Mesendoderm (in vitro differentiated cells): Measurements from ENCODE around the gene ACAP1.

Experiments
- DNase-seq: peaks from one replicate; pipeline ENCODE4 v3.0.0; 2013
- H2AK5ac ChIP-seq: 2 replicates; pipeline ENCODE4 v1.6.1; 2013; ENCODE audit warnings: low read length, inconsistent platforms
- H2BK120ac ChIP-seq: 2 replicates; pipeline ENCODE4 v1.6.1; 2013; ENCODE audit warnings: low read depth, mild to moderate bottlenecking, low read length, moderate library complexity, mixed read lengths
- H2BK15ac ChIP-seq: replicated peaks from 2 replicates; pipeline ENCODE4 v1.6.1; 2013; ENCODE audit warnings: low read depth, mild to moderate bottlenecking, moderate library complexity
- H2BK5ac ChIP-seq: 2 replicates; pipeline ENCODE4 v1.6.1; 2013; ENCODE audit warnings: low read length, inconsistent platforms
- H3K18ac ChIP-seq: 2 replicates; pipeline ENCODE4 v1.6.1; 2013; ENCODE audit warnings: mild to moderate bottlenecking, low read length, mixed read lengths
- H3K23ac ChIP-seq: one replicate; pipeline ENCODE4 v1.6.1; 2013; ENCODE audit warnings: low read length
- H3K27ac ChIP-seq: 2 replicates; pipeline ENCODE4 v1.5.1; 2013; ENCODE audit warnings: low read depth, mild to moderate bottlenecking, inconsistent platforms, low read length, moderate library complexity
- H3K27me3 ChIP-seq: 2 replicates; pipeline ENCODE4 v1.6.1; 2013; ENCODE audit warnings: low read length, control low read depth, mild to moderate bottlenecking, inconsistent platforms; ENCODE audit not compliant: insufficient read depth, poor library complexity
- H3K36me3 ChIP-seq: 2 replicates; pipeline ENCODE4 v1.6.1; 2013; ENCODE audit warnings: low read length, inconsistent platforms; ENCODE audit not compliant: control insufficient read depth, insufficient read depth
- H3K4ac ChIP-seq: one replicate; pipeline ENCODE4 v1.6.1; 2013; ENCODE audit warnings: low read depth, mild to moderate bottlenecking, low read length, moderate library complexity
- H3K4me1 ChIP-seq: 2 replicates; pipeline ENCODE4 v1.6.1; 2013; ENCODE audit warnings: low read depth, low read length, inconsistent platforms; ENCODE audit not compliant: control insufficient read depth
- H3K4me2 ChIP-seq: 2 replicates; pipeline ENCODE4 v1.6.1; 2013; ENCODE audit warnings: low read length
- H3K4me3 ChIP-seq: 2 replicates; pipeline ENCODE4 v1.5.1; 2013; ENCODE audit warnings: mild to moderate bottlenecking, low read length
- H3K56ac ChIP-seq: one replicate; pipeline ENCODE4 v1.6.1; 2013; ENCODE audit warnings: low read length
- H3K79me1 ChIP-seq: 2 replicates; pipeline ENCODE4 v1.6.1; 2013; ENCODE audit warnings: low read length, inconsistent platforms
- H3K79me2 ChIP-seq: 2 replicates; pipeline ENCODE4 v1.6.1; 2013; ENCODE audit warnings: mild to moderate bottlenecking, low read length; ENCODE audit not compliant: control insufficient read depth, insufficient read depth
- H3K9ac ChIP-seq: 2 replicates; pipeline ENCODE4 v1.6.1; 2013; ENCODE audit warnings: low read length, inconsistent platforms
- H4K5ac ChIP-seq: one replicate; pipeline ENCODE4 v1.6.1; 2013; ENCODE audit warnings: low read length
- H4K8ac ChIP-seq: one replicate; pipeline ENCODE4 v1.6.1; 2013; ENCODE audit warnings: low read depth, mild to moderate bottlenecking, control low read depth, low read length, moderate library complexity
- WGBS: extraction: QIAGEN DNeasy Blood & Tissue Kit; methylation state at CpG from one replicate; pipeline ENCODE4 v1.1.7; 2013; ENCODE audit warnings: low lambda C conversion rate, missing lambda C conversion rate; ENCODE audit not compliant: insufficient coverage; ENCODE audit errors: extremely low coverage; 5-methylcytosine and 5-hydroxymethylcytosine counted together

The ACAP1 gene

DNA sequence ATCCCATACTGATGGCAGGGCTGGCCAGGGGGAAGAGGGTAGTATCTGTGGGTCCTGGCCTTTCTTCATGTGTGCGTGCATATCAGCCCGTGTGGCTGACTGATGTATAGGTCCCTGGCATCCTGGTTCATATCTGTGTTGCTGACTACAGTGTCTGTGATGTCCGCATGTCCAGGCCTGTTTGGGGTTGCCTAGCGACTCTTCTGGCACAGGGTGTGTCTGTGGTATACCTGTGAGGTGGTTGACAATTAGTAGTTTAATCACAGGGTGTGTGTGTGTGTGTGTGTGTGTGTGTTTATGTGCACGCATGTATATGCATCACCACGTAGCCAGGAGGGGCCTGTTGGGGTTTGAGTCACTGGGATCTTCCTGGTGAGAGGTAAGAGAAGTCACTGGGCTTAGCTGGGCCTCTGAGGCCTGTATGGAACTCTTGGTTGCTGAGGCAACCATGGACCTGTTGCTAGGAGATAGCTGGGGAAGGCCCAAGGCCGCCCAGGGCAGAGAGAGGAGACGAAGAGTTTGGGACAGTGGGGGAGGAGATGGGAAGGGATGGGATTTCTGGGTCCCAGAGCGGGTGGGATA lies 18.0 kb downstream of the ACAP1 start:
- Histone ChIP-seq H3K23ac (no peak overlapping the region), H4K5ac (no peak overlapping the region), H2BK5ac (no peak overlapping the region), H3K4me3 (no peak overlapping the region), H3K9ac (no peak overlapping the region), H3K27ac (no peak overlapping the region), H3K36me3 (no peaks in the 10 kb centered on the region), H3K79me2 (no peaks in the 10 kb centered on the region), H2AK5ac (no peak overlapping the region), H3K56ac (no peak overlapping the region), H3K4me2 (no peak overlapping the region), H4K8ac (no peak overlapping the region), H2BK15ac (no peak overlapping the region), H3K4me1 (peaks cover 5% of the 10 kb centered on the region), H3K4ac (no peak overlapping the region), H2BK120ac (no peak overlapping the region), H3K79me1 (no peaks in the 10 kb centered on the region), H3K27me3 (no peaks in the 10 kb centered on the region), H3K18ac (no peak overlapping the region)
- DNase-seq: peak; percentile 52
- no CpG with 5 or more reads among the region's 9 CpGs for WGBS

- Histone ChIP-seq H2BK5ac (no peak within 1 kb of the TSS), H3K79me2 (no peaks in the 10 kb centered on the region), H3K27me3 (no peaks in the 10 kb centered on the region), H2BK15ac (no peak within 1 kb of the TSS), H3K36me3 (no peaks in the 10 kb centered on the region), H3K9ac (no peak within 1 kb of the TSS), H3K4ac (no peak within 1 kb of the TSS), H3K27ac (no peak within 1 kb of the TSS), H3K79me1 (no peaks in the 10 kb centered on the region), H3K4me2 (no peak within 1 kb of the TSS), H3K4me3 (no peak within 1 kb of the TSS), H3K18ac (no peak within 1 kb of the TSS), H4K8ac (no peak within 1 kb of the TSS), H3K23ac (no peak within 1 kb of the TSS), H3K4me1 (no peaks in the 10 kb centered on the region), H3K56ac (no peak within 1 kb of the TSS), H2BK120ac (no peak within 1 kb of the TSS), H4K5ac (no peak within 1 kb of the TSS), H2AK5ac (no peak within 1 kb of the TSS)
- DNase-seq: no peak
- WGBS: no CpG with 5 or more reads among the region's 10 CpGs
Observed at GRCh38 chr17:7355053-7355452, 18.7 kb downstream of the ACAP1 start, which contains the start of gene TMEM95. TSS of gene TMEM95 (plus strand) at chr17:7355156. CDS start at chr17:7355205, 49 bp downstream.

GRCh38 chr17:7355573-7355972 lies 19.2 kb downstream of the ACAP1 start:
- no peak overlapping the region for H2AK5ac ChIP-seq
- H3K4me3 ChIP-seq: no peak overlapping the region
- no peak overlapping the region for H2BK120ac ChIP-seq
- H3K79me2 ChIP-seq: no peaks in the 10 kb centered on the region
- no peak overlapping the region for H3K27ac ChIP-seq
- H3K23ac ChIP-seq: no peak overlapping the region
- H3K18ac ChIP-seq: no peak overlapping the region
- H4K8ac ChIP-seq: no peak overlapping the region
- H3K56ac ChIP-seq: no peak overlapping the region
- H3K36me3 ChIP-seq: no peaks in the 10 kb centered on the region
- H3K27me3 ChIP-seq: no peaks in the 10 kb centered on the region
- no CpG with 5 or more reads among the region's 8 CpGs for WGBS
- H2BK5ac ChIP-seq: no peak overlapping the region
- H3K4ac ChIP-seq: no peak overlapping the region
- H2BK15ac ChIP-seq: no peak overlapping the region
- no peaks in the 10 kb centered on the region for H3K79me1 ChIP-seq
- H4K5ac ChIP-seq: no peak overlapping the region
- H3K9ac ChIP-seq: no peak overlapping the region
- H3K4me1 ChIP-seq: no peaks in the 10 kb centered on the region
- no peak for DNase-seq
- H3K4me2 ChIP-seq: no peak overlapping the region

GRCh38 chr17:7356072-7356549 lies 19.8 kb downstream of the ACAP1 start:
- no peaks in the 10 kb centered on the region for H3K36me3 ChIP-seq
- H3K18ac ChIP-seq: no peak overlapping the region
- no peaks in the 10 kb centered on the region for H3K4me1 ChIP-seq
- WGBS: no CpG with 5 or more reads among the region's 12 CpGs
- no peak overlapping the region for H3K4me3 ChIP-seq
- no peak overlapping the region for H2BK15ac ChIP-seq
- H3K9ac ChIP-seq: peak overlapping the region; percentile 29
- H3K27ac ChIP-seq: no peak overlapping the region
- DNase-seq: peak; percentile 91
- H3K79me1 ChIP-seq: no peaks in the 10 kb centered on the region
- H2AK5ac ChIP-seq: no peak overlapping the region
- H2BK5ac ChIP-seq: no peak overlapping the region
- H3K23ac ChIP-seq: no peak overlapping the region
- no peak overlapping the region for H4K8ac ChIP-seq
- H4K5ac ChIP-seq: no peak overlapping the region
- no peaks in the 10 kb centered on the region for H3K79me2 ChIP-seq
- H3K56ac ChIP-seq: peak overlapping the region; percentile 65
- H3K4ac ChIP-seq: no peak overlapping the region
- no peak overlapping the region for H2BK120ac ChIP-seq
- H3K27me3 ChIP-seq: no peaks in the 10 kb centered on the region
- H3K4me2 ChIP-seq: no peak overlapping the region

DNA sequence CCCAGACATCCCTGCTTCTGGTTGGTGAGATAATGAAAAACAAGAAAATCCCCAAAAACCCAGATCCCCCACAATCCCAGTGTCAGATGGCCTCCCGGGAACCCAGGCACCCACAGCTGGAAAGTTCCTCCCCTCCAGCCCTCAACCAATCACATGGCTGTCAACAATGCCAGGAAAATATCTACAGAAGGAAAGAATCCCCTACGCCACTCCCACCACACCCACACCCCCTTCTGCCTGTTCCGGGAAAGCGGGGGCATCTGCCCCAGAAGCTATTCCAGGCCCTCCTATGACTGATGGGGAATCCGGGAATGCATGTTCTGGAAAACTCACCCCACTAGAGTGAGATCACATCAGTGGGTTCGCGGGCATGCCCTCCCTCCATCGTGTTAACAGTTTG lies 20.4 kb downstream of the ACAP1 start:
- no peaks in the 10 kb centered on the region for H3K79me1 ChIP-seq
- no CpG with 5 or more reads among the region's 8 CpGs for whole genome bisulfite sequencing

GRCh38 chr17:7357381-7357780 lies 21.1 kb downstream of the ACAP1 start:
- DNase-seq: no peak
- Histone ChIP-seq H3K9ac (no peak overlapping the region), H3K36me3 (no peaks in the 10 kb centered on the region), H3K79me1 (no peaks in the 10 kb centered on the region), H2BK120ac (no peak overlapping the region), H3K18ac (no peak overlapping the region), H3K4ac (no peak overlapping the region), H2AK5ac (no peak overlapping the region), H4K5ac (no peak overlapping the region), H3K27ac (no peak overlapping the region), H3K4me2 (no peak overlapping the region), H3K27me3 (no peaks in the 10 kb centered on the region), H4K8ac (no peak overlapping the region), H2BK5ac (no peak overlapping the region), H3K79me2 (no peaks in the 10 kb centered on the region), H2BK15ac (no peak overlapping the region), H3K4me3 (no peak overlapping the region), H3K23ac (no peak overlapping the region), H3K4me1 (no peaks in the 10 kb centered on the region), H3K56ac (no peak overlapping the region)
- no CpG with 5 or more reads among the region's 2 CpGs for WGBS

More for the DNA sequence above, 20.4 kb downstream of the ACAP1 start:
- Histone ChIP-seq H3K27ac (no peak overlapping the region), H2BK120ac (no peak overlapping the region), H3K23ac (no peak overlapping the region), H2BK5ac (no peak overlapping the region), H3K18ac (no peak overlapping the region), H3K4me1 (no peaks in the 10 kb centered on the region), H3K79me2 (no peaks in the 10 kb centered on the region), H3K4me2 (no peak overlapping the region), H3K4me3 (no peak overlapping the region), H2BK15ac (no peak overlapping the region), H2AK5ac (no peak overlapping the region), H3K4ac (no peak overlapping the region), H4K8ac (no peak overlapping the region), H4K5ac (no peak overlapping the region), H3K27me3 (no peaks in the 10 kb centered on the region), H3K36me3 (no peaks in the 10 kb centered on the region), H3K56ac (no peak overlapping the region), H3K9ac (no peak overlapping the region)
- no peak for DNase-seq
